Renal pelvis (tissue), 4 donors: ENCODE data around the gene OTOG. TPM values are rescaled to one million over a fixed set of nuclear protein-coding genes. Genes with fewer than 3 reads are reported as not detected.

Experiments used
- DNase-seq: peaks from one replicate; pipeline ENCODE4 v3.0.0-alpha.2; 2013
- polyA plus RNA-seq, 3 donors: library from polyadenylated mRNA; unstranded; fragments of 120-200 nt; gene quantifications; one replicate each; pipeline ENCODE4 v1.2.1, GENCODE V29; 2013; ENCODE audit not compliant: insufficient read length in 3 of 3

OTOG gene
- polyA plus RNA-seq, 3 donors, result 0.13 to 0.66 (median 0.59) TPM

DNA sequence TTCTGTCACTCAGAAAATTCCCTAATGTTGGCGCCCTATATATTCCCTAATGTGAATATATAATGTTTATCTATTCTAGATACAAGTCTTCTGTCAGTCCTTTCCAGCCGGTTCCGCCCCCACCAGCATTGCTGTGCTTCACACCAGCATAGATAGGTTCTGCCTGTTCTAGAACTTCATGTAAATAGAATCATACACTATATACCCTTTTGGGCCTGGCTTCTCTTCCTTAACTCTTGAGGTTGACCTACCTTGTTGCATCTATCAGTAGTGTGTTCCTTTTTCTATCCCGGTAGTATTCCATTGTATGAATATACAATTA is 34.6 kb downstream of the OTOG start:
- no peak for DNase-seq

DNA sequence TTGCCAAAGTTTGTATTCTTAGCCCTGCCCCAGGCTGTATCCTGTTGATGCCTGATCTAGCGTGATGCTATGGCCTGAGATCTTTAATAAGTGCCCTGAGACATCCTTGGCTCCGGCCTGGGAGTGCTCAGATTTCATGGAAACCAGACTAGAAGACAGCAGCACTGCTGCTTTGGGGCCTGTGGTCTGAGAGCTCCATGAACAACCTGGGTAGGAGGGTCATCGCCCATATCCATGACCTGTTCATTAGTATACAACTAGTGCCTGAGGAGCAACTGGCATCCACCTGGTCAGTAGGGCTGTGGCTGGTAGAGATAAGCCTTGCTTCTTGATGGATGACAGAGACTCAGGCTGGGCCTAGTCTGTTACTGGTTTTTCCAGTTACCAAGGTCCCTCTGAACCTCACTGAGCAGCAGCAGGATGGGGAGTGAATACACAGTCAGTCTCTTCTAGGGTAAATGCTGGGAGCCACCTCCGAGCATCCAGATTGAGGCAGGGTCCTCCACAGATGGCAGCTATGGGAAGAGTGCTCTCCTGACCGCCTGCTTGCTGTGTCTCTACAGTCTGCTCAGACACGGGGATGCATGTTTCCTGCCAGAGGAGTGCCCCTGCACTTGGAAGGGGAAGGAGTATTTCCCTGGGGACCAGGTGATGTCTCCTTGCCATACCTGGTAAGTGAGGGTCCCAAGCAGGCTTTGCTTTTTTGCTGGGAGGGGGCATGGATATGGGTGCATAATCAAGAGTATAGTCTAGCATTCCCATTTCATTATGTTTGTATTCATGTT is 39.0 kb downstream of the OTOG start:
- DNase-seq, result no peak

DNA sequence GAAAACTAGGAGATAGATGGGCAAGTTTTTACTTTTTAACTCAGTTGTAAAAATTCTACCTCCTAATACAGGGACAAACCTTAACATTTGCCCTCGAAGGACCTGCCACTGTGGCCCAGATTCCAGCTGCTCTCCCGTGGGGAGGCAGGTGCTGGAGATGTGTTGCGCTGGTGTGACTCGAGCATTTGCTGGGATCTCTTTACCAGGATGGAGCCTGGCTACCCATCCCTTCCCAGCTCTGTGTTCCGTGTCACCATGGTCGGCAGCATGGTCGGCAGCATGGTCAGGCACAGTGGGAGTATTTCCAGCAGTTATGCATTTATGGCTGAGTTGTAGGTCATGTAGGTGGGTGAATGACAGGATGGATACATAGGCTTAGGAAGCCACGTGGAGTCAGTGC is 41.1 kb downstream of the OTOG start:
- DNase-seq, result no peak

DNA sequence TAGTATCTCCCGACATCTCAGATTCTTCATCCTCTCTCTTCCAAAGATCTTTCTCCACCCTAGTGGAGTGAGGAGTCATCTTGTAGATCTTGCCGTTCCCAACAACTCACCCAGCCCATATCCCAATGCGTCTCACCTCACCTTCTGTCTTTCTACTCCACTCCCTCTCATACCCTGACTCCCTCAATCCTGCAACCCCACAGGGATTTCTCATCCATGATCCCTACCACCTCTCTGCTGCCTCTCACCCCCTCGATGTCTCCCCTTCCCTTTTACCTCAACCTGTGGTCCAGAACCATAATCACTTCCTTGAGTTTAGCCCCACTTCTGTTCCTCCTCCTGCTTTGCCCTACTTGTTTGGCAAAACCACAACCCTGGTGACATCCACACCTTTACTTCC is 41.7 kb downstream of the OTOG start:
- no peak for DNase-seq

DNA sequence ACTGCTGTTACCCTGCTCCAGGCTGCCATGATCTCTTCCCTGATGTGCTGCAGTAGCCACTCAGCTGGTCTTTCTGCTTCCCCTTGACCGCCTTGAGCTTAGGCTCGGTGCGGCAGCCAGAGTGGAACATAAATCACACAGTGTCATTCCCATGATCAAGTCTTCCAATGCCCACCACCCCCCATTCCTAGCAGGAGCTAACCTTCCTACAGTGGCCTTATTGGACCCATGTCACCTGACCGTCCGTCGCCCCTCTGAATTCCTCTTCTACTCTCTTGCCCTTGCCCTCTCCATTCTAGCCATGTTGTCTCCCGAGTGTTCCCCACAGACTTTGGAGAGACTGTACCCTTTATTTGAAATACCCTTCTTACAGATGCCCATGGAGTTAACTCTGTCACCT is 43.4 kb downstream of the OTOG start:
- no peak for DNase-seq

DNA sequence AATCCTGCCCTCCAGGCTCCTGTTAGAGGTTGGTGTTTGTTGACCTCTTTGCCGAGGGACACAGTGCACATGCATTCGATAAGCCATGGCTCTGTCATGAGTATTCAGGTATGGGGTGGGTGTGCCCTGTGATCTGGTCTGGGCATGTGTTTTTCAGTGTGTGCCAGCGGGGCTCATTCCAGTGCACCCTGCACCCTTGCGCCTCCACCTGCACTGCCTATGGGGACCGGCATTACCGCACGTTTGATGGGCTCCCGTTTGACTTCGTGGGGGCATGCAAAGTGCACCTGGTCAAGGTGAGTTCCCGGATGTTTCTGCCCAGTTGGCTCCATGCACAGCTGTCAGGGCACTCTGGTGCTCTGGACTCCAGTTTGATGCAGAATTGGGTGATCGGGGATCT is 44.2 kb downstream of the OTOG start:
- DNase-seq, result no peak

DNA sequence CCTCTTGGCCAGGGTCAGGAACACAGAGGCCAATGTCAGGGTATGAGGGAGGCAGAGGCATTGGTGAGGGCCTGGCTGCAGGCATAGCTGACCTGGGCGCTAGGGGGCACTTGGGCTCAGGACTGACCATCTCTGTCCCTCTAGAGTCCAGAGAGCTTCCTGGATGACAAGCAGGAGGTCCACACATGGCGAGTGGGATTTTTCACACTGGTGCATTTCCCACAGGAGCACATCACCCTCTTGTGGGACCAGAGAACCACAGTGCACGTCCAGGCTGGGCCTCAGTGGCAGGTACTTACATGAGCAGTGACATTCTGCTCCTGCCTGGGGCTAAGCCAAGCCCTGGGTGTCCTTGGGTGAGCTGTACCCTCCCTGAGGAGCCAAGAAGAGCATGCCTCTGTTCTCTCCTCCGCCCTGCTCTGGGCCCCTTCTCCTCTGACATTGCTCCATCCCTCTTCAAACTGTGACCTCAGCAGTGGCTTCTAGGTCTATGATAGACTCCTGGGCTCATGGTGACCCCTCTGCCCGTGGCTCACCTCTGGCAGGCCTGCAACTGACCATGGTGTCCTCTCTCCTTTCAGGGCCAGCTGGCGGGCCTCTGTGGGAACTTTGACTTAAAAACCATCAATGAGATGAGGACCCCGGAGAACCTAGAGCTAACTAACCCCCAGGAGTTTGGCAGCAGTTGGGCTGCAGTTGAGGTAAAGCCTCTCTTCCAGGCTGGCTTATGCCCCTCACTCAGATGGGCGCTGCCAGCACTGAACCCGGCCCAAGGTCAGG is 46.6 kb downstream of the OTOG start:
- DNase-seq, result no peak

DNA sequence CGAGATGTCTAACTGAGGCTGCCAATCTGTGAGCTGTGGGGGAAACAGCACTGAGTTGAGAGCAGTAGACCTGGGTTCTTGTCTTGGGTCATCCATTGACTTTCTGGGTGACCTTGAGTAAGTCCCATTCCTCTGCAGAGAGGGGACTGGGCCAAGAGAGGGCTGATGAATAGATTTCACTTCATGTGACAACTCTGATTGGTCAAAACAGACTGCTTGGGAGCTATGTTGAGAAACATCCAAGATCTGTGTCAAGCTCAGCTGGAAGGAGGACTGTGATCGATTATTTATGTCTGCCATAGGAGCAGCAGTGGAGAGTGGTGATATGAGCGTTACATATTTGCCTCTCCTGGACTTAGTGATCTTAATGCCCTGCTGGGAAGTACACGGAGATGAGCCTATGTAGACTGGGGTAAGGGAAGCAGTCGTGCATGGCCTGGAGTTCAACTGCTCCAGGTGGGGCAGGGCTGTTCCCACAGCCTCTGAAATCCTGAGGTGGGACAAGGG is 47.7 kb downstream of the OTOG start:
- DNase-seq, result no peak

DNA sequence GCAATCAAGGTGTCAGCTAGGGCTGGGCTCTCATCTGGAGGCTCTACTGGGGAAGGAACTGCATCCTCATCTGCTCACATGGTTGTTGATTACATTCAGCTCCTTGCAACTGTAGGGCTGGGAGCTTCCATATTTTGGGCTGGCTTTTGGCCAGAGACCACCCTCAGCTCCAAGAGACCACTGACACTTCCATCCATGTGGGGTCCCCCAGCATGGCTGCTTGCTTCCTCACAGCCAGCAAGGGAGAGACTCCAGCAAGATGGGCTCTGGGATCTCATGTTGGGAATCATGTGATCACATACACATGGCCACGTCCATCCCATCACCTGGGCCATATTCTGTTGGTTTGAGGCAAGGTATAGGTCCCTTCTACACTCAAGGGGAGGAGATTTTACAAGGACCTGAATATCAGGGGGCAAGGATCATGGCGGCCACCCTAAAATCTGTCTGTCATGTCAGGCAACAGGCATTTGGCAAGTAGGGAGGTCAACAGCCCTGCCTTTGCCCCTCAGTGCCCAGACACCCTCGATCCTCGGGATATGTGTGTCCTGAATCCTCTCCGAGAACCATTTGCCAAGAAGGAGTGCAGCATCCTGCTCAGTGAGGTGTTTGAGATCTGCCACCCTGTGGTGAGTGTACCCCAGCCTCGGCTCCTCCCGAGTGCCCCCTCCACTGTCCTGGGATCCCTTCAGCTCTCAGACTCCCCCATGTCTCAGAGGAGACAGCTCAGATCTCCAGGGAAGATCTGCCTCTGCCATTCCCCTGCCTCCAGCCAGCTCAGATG is 48.7 kb downstream of the OTOG start:
- no peak for DNase-seq

DNA sequence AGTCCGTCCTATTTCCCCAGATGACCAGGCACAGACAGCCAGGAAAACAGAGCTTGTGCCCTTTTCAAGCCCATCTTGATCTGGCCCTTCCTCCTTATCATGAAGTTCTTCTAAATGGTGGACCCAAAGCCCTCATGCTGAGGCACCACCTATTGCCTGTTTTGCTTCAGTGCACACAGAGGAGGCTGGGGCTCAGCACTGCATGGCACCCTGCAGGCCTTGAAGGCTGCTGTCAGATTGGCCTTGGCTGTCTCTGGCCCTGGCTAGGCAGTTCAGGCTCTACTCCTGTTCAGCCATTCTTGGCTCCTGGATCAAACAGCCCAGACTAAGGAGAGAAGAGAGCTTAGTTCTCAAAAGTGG is 49.2 kb downstream of the OTOG start:
- DNase-seq, result no peak

DNA sequence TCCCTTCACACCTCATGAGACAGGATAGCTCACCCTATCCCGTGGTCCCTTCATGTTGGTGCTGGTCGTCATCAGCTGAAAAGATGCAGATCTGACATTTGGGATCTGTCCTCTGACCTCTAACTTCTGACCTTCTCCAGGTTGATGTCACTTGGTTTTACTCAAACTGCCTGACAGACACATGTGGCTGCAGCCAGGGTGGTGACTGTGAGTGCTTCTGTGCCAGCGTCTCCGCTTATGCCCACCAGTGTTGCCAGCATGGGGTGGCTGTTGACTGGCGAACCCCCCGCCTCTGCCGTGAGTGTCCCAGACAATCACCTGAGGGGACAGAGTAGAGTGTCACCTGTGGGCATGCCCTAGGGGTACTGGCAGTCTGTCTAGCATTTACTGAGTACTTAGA is 49.7 kb downstream of the OTOG start:
- no peak for DNase-seq

DNA sequence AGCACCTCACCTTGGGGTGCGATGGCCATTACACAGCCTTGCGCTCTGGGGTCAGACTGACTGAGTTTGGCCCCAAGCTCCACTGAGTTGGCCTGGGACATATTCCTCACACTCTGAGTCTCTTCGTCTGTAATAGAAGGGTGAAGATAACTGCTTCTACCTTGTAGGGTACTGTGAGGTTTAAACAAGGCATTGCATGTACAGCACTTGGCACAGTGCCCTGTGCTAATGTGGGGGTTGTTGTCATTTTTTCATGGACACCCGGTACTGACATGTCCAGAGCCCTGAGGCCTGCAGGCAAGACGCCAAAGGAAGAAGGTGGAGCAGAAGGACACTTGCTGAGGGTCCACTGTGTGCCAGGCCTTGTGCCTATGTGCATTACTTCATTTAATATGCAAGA is 50.7 kb downstream of the OTOG start:
- DNase-seq, result no peak

DNA sequence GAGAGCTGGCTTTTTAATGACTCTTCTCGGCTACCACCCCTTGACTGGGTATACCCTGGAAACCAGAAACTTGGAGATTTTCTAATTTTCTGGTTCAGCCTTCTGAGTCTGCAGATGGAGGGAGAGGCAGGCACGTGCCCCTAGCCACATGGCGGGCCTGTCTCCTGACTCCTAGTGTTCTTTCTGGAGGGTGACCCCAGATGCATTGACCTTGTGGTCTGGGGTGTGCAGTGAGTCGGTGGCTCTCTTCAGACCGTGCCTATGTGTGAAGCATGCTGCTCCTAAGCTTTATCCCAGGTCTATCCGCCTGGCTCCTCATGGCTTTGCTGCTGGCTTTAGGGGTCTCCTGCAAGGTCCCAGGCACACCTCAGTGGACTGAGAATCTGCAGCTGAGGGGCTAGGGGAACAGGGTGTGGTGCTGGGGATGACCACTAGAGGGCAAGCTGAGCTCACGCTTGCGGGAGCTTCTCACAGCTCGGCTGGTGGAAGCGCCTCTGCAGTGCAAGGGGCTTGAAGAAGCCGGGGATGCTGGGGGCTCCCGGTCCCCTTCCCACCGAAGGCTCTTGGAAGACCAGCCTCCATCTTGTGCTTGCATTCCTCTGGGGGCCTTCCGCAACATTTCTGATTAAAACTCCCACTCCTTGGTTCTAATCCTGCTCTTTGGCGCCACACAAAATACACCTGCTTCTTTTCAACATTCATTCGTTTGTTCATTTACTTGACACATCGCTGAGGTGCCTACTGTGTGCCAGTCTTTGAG is 51.8 kb downstream of the OTOG start:
- peak; percentile 65 for DNase-seq

DNA sequence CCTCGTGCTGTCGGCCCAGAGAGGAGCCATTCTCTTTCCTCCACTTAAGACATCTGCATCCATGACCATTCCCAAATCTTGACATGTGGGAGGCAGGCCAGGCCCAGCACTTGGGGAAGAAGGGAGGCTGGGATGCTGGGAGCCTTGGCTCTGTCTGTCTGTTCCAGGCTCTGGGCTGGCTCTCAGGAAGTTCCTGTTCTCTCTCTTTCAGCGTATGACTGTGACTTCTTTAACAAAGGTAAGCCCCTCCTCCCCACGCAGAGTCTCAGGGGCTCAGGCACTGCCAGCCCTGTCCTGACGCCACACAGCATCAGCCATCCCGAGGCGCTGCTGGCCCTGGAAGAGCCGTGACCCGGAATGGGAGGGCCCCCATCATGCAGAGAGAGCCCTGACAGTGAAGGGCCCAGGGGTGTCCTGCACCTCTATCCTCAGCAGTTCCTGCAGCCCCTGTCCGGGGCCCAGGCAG is 52.4 kb downstream of the OTOG start:
- DNase-seq, result no peak

DNA sequence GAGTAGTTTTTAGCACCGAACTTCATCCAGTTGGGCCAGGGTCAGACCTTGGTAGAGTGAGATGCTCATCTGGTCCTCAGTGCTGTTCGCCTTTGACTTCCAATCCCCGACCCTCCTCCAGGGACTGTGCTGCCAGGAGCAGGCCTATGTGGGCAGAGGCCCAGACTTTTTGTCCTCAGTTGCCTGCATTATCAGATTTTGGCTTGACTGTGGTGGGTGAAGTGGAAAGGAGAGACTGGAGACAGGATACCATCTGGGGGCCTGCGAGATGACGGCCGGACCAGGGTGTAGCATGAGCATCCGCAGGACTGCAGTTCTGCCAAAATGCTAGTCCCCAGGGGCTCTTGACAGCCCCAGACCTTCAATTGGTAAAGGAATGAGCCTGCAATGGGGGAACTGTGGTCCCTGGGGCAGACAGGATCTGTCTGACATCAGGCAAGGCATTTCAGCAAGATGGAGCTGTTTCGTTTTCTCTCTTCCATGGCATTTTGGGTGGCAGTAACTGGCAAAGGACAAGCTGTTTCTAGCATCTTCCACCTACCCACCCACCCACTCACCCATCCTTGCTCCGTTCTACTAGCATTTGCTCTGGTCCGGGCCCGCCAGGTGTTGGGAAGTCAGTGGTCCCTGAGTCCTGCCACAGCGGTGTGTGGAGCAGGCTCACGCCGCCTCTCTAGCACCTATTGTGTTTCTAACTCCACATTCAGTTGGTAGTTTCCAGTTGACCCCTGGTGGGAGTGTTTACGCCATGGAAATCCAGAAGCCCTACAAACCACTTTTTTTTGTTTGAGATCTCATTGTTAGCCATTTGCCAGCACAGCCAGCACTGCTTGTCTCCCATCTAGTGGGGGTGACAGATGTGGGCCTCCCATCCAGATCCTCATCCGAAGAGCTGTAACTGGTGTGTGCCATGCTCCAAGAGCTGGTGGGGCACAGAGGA is 53.5 kb downstream of the OTOG start:
- DNase-seq, result peak; percentile 7

DNA sequence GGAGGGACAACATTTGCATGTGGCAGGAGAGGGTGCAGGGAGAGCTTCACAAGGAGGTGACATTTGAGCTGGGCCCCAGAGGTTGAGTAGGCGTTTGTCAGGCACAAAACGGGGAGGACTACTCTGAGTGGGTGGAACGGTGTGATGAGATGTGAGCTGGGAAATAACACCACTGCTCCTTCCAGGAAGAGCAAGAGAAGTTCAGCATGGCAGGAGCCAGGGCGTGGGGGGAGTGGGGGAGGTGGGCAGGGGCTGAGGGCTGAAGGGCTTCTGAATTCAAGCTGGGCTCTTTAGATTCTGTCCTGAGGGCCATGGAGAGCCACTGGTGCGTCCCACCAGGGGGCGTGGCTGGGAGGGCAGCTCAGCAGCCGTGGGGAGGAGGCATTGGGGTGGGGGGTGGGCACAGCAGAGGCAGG is 54.2 kb downstream of the OTOG start:
- DNase-seq, result peak; percentile 48

DNA sequence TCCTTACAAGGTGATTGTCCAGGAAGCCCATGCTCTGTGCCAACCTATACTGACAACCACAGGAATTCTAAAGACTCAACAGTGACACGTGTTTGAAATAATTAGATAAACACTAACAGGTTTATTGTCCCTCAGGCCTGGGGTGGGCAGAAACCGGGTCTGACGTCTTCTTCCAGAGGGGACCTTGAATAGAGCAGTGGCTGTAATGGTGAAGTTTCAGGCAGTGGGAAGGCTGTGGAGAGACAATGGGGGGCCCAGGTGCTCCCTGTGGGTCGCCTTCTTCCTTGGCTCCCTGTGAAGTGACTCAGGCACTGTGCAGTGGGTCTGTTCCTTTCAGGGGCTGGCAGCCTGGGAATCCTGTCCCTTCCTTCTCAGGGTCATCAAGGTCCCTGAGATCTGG is 54.6 kb downstream of the OTOG start:
- DNase-seq, result no peak

DNA sequence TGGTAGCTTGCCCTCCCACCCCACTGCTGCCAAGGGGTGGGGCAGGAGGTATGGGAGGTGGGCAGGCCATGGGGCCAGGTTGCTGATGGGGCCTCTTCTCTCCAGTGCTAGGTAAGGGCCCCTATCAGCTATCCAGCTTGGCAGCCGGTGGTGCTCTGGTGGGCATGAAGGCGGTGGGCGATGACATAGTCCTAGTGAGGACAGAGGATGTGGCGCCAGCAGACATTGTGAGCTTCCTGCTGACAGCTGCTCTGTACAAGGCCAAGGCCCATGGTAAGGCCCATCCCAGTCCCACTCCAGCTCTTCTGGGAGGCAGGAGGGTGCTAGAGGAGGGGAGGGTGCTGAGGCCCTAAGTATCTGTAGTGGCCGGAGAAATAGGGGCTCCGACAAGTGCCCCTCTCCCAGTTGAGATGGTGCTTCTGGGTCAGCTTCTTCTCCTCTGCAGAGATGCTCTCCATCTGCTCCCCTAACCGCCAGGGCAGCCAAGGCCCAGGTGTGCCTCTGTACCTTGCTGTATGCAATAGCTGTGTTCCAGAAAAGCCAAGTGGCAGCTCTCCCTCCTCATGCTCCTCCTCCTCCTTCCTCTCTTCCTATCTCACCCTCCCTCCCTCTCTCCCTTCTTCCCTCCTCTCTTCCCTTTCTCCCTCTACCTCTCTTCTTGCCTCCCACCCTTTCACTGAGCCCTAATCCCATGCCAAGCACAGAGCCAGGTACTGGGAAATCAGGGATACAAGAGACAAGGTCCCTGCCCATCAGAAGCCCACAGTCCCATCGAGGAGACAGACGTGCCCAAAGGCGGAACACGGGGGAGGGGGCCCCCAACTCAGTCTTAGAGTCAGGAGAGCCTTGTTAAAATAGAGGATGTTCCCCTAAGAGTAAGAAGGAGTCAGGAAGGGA is 55.3 kb downstream of the OTOG start:
- no peak for DNase-seq

DNA sequence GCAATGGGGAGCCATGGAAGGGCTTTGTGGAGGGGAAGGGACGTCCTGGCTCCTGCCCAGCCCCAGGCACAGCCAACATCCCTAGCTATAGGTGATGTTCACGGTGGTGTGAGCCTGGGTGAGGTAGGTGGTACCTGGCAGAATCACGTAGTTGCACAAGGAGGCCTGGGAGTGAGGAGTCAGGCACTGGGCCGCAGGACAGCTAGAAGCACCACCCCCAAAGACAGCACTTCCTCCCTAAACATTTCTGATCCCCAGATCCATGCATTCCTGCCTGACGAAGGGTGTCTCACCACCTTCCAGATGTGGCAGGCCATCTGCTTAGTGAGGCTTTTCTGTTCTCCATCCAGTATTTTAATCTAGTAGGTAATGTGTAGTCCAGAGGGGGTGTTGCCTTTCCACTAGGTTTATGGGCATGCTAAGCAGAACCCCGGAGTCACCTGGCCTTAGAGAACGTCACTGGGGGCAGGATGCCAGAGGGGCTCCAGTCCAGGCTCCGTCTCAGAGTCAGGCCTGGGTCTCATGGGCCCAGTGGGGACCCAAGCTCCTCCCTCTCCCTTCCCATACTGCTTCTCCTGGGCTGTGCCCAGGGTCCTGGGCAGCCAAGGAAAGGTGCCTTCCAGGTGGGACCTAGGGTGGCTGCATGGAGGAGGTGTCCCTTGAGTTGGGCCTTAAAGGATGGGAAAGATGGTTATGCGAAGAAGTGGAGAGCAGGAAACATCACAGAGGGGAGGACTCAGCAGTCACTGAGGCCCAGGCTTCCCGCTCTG is 56.2 kb downstream of the OTOG start:
- DNase-seq, result no peak
